ENCODE results near the gene KRT23. TPM values are rescaled to one million over a fixed set of nuclear protein-coding genes. Genes with fewer than 3 reads are reported as not detected.

KRT23 gene
- total and polyA plus RNA-seq, 2 of the 4 experiments (the other 2 are of a cell fraction) = 0.36 to 0.39 TPM

DNA sequence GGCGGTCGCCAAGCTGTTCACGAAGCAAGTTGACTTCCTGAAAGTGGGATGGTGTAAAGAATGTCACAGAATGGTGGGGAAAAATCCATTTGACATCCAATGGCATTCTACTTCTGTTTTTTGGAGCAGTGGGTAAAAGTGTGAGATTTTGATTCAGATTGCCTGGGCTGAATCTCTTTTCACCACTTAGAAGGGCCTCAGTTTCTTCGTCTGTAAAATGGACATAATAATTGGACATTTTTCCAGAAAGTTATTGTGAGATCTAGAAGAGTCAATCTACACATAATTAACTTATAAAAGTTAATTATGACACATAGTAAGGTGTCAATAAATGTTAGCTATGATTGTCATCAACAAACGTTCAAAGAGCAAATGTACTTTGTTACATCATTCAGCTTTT lies 43.7 kb upstream of the KRT23 start:
- intact Hi-C loops (cut with micrococcal nuclease) = no loop called here
- ChIA-PET CTCF (interaction anchor here (0.9 kb wide), 1 partner anchor 43 kb away, joined by 3 read pairs; no protein-coding TSS in a partner anchor), POLR2A (ENCODE audit: unreplicated experiment) (no interaction called here)
- Histone ChIP-seq H3K27me3 (ENCODE audit: control insufficient read depth, insufficient read depth, low read length) (no peaks in the 10 kb centered on the region), H3K4me2 (ENCODE audit: low read depth, low read length) (peak overlapping the region; percentile 59), H4K91ac (ENCODE audit: insufficient read depth, low read depth, low read length) (peak overlapping the region; percentile 20; the same call in 1 of the 2 replicates), H2BK5ac (ENCODE audit: low read depth, low read length, poor library complexity, severe bottlenecking) (no peak overlapping the region), H4K8ac (ENCODE audit: low read depth in 2 of 2, low read length in 2 of 2) (no peak overlapping the region), H3K9ac (ENCODE audit: low read depth, low read length) (no peak overlapping the region), H3K36me3 (ENCODE audit: control insufficient read depth, insufficient read depth, low read length) (no peaks in the 10 kb centered on the region), H3K4me3 (ENCODE audit: insufficient read depth, low read depth, low read length) (no peak overlapping the region), H2AK5ac (ENCODE audit: low read depth, low read length) (no peak overlapping the region; the same call in 1 of the 2 replicates), H3K14ac (replicated peaks; ENCODE audit: low read depth, low read length) (0 out of 2 replicates have a peak overlapping the region, but pooled peaks have one; percentile 28), H3K4ac (ENCODE audit: low read depth, low read length) (peak overlapping the region; percentile 45; the same call in 1 of the 2 replicates), H3K9me1 (ENCODE audit: insufficient read depth, low read length) (no peaks in the 10 kb centered on the region), H3K56ac (ENCODE audit: extremely low read depth, insufficient read depth, low read length) (no peak overlapping the region), H3K18ac (ENCODE audit: low read depth, low read length) (no peak overlapping the region), H2BK20ac (ENCODE audit: low read depth, low read length) (0 out of 2 replicates have a peak overlapping the region, but pooled peaks have one; percentile 2), H2AK9ac (replicated peaks; ENCODE audit: low read depth, low read length, poor library complexity) (no peak overlapping the region), H3K23ac (ENCODE audit: low read depth, low read length) (no peak overlapping the region), H2BK120ac (ENCODE audit: low read depth, low read length) (peak overlapping the region; percentile 50; the same call in 1 of the 2 replicates), H2BK15ac (ENCODE audit: low read depth, low read length) (no peak overlapping the region), H3K9me3 (ENCODE audit: control insufficient read depth, insufficient read depth, low read length) (no peaks in the 10 kb centered on the region), H2AFZ (replicated peaks; ENCODE audit: low read length, poor library complexity) (peak overlapping the region; percentile 75), H3K79me1 (ENCODE audit: low read depth in 1 of 2, low read length in 2 of 2) (no peaks in the 10 kb centered on the region), H4K5ac (ENCODE audit: low read depth, low read length) (no peak overlapping the region), H3K4me1 (ENCODE audit: control insufficient read depth, insufficient read depth, low read length) (peaks cover 5% of the 10 kb centered on the region), H4K20me1 (ENCODE audit: insufficient read depth, low read length) (no peaks in the 10 kb centered on the region), H3K27ac (ENCODE audit: insufficient read depth, low read length) (no peak overlapping the region)
- DNase-seq = no peak
- WGBS, 2 experiments (ENCODE audit: extremely low coverage in 2 of 2, insufficient read length in 1 of 2) = no CpG with 5 or more reads among the region's 5 CpGs
- no TSS peak for BruUV-seq (replicated peaks)
- no peak for ATAC-seq (ENCODE audit: low read depth)
- dilution Hi-C loops (cut with HindIII; ENCODE audit: low sequenced_read_pairs, unreplicated experiment) = no loop called here
- no peak for TF ChIP-seq CEBPB (IDR thresholded peaks at IDR 0.05; ENCODE audit: low read depth, low read length)
- no peak for TF ChIP-seq CHD1 (IDR thresholded peaks at IDR 0.05; ENCODE audit: low read depth, low read length)
- no peak for TF ChIP-seq POLR2A (IDR thresholded peaks at IDR 0.05; ENCODE audit: low read depth, low read length)
- no peak for TF ChIP-seq NFE2L2 (IDR thresholded peaks at IDR 0.05; ENCODE audit: low read depth, low read length)
- TF ChIP-seq RAD21 (IDR thresholded peaks at IDR 0.05; ENCODE audit: low read length) = no peak
- TF ChIP-seq, protein P1, sequence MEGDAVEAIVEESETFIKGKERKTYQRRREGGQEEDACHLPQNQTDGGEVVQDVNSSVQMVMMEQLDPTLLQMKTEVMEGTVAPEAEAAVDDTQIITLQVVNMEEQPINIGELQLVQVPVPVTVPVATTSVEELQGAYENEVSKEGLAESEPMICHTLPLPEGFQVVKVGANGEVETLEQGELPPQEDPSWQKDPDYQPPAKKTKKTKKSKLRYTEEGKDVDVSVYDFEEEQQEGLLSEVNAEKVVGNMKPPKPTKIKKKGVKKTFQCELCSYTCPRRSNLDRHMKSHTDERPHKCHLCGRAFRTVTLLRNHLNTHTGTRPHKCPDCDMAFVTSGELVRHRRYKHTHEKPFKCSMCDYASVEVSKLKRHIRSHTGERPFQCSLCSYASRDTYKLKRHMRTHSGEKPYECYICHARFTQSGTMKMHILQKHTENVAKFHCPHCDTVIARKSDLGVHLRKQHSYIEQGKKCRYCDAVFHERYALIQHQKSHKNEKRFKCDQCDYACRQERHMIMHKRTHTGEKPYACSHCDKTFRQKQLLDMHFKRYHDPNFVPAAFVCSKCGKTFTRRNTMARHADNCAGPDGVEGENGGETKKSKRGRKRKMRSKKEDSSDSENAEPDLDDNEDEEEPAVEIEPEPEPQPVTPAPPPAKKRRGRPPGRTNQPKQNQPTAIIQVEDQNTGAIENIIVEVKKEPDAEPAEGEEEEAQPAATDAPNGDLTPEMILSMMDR (conservative IDR thresholded peaks at IDR 0.05; ENCODE audit: low read depth, low read length) = no peak
- TF ChIP-seq RFX5 (IDR thresholded peaks at IDR 0.05; ENCODE audit: low read depth, low read length) = no peak
- TF ChIP-seq, protein P2, sequence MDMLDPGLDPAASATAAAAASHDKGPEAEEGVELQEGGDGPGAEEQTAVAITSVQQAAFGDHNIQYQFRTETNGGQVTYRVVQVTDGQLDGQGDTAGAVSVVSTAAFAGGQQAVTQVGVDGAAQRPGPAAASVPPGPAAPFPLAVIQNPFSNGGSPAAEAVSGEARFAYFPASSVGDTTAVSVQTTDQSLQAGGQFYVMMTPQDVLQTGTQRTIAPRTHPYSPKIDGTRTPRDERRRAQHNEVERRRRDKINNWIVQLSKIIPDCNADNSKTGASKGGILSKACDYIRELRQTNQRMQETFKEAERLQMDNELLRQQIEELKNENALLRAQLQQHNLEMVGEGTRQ (IDR thresholded peaks at IDR 0.05; ENCODE audit: low read depth, low read length) = no peak
- no peak for TF ChIP-seq MAZ (IDR thresholded peaks at IDR 0.05; ENCODE audit: borderline replicate concordance, low read depth, low read length)
- no peak for TF ChIP-seq BHLHE40 (IDR thresholded peaks at IDR 0.05; ENCODE audit: low read depth, low read length)
- no peak for TF ChIP-seq FOS (IDR thresholded peaks at IDR 0.05; ENCODE audit: low read depth, low read length)
- TF ChIP-seq MXI1 (IDR thresholded peaks at IDR 0.05; ENCODE audit: borderline replicate concordance, low read depth, low read length) = no peak
- TF ChIP-seq, protein P3, sequence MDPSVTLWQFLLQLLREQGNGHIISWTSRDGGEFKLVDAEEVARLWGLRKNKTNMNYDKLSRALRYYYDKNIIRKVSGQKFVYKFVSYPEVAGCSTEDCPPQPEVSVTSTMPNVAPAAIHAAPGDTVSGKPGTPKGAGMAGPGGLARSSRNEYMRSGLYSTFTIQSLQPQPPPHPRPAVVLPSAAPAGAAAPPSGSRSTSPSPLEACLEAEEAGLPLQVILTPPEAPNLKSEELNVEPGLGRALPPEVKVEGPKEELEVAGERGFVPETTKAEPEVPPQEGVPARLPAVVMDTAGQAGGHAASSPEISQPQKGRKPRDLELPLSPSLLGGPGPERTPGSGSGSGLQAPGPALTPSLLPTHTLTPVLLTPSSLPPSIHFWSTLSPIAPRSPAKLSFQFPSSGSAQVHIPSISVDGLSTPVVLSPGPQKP (IDR thresholded peaks at IDR 0.05; ENCODE audit: borderline replicate concordance, low read depth, low read length) = no peak
- in situ Hi-C loops (cut with MboI; ENCODE audit: low sequenced_read_pairs) = no loop called here

Measured in IMR-90 (cell line).